Measurements from ENCODE around the gene PFDN6.
A peak's percentile ranks its signal among the peaks of the same experiment; 100 is the strongest.

Gene PFDN6

GRCh38 chr6:33317419-33317668, 27.9 kb downstream of the PFDN6 start:
- peak; percentile 84 for DNase-seq (ENCODE audit: low spot score)

DNA sequence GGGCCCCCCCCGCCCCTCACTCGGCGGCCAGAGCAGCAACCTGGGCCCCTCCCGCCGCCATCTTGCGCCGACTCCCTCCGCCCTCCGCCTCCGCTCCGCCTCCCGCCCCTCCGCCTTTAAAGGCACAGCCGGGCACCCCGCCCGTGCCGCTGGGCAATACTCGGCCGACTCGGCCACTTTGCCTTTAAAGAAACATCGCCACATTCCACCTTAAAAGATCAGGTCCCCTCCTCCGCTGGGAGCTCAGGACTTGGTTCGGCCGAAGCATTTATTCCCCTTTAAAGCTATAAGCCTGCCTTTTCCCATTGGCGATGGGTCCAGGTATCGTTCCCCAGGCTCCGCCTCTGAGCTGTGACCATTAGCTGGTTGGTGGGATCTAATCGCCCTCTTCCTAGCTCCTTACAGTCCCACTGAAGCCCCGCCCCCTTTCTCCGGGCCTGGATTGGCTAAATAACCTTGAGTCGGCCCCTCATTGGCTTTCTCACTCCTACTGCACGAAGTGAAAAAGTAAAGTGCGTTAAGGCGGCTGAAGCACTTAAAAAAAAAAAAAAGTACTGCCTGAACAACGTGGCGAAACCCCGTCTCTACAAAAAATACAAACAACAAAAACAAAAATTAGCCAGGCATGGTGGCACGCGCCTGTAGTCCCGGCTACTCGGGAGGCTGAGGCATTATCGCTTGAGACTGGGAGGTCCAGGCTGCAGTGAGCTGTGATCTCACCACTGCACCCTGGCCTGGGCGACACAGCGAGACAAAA, 28.4 kb downstream of the PFDN6 start, which contains the start of gene ZBTB22:
ZBTB22 (minus strand) TSS at position 76 of the 757 bp plus-strand sequence. CDS start 828 bp downstream, outside the sequence.
- DNase-seq (ENCODE audit: low spot score), result peak; percentile 91

- DNase-seq (ENCODE audit: low spot score), result no peak
Observed at GRCh38 chr6:33318426-33319073, 29.1 kb downstream of the PFDN6 start.

- DNase-seq (ENCODE audit: low spot score), result no peak
Observed at GRCh38 chr6:33319939-33320314, 30.5 kb downstream of the PFDN6 start.

DNA sequence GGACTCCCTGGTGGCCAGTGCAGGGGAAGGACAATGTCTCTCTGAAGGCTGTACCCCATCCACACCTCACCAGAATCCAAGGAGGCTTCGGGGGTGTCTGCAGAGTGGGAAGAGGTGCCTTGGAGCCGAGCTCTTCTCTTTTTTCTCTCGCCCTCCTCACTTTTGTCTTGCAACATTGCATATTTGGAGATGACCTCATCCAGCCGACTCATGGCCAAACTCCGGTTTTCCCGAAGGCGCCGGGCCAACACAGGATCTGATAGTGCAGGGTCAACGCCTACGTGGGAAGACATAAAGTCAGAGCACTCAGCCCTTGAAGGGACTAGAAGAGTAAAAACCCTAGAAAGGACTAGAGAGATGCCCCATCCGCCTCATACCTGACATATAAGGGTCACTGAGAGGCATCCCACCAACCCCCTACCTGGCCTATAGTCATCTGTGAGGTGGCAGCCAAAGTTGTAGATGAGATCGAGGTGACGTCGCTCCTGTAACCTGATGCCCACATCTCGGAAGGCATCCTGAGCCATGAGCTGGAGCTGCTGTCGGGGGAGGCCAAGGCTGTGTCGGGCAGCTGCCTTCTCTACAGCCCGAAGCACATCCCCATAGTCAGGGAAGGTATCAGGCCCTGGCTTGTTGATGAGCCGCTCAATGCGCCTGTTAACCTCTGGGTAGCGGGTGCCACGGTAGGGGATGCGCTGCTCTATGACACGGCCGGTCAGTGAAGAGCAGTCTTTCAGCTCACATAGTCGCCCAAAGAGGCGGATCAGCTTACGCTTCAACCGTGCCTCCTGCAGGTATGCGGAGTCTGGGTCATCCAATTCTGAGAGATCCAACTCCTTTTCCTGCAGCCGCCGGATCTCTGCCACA, 31.1 kb downstream of the PFDN6 start:
- no peak for DNase-seq (ENCODE audit: low spot score)

GRCh38 chr6:33321227-33321626, 31.8 kb downstream of the PFDN6 start:
- no peak for DNase-seq (ENCODE audit: low spot score)

DNA sequence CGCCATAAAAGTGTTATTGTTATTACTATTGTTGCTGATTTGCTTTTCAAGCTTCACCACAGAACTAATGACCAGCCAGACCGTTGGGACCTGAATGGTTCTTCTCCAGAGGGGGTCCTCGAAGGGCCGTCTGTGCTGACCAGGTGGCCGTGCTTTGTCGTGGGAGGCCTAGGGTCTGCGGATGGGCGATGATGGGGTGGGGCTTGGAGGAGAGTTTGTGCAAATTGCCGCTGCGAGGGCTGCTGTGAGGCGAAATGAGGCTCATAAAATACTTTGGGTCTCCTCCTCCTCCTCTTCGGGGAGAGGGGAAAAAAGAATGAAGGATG, 34.2 kb downstream of the PFDN6 start:
- DNase-seq (ENCODE audit: low spot score), result no peak

DNA sequence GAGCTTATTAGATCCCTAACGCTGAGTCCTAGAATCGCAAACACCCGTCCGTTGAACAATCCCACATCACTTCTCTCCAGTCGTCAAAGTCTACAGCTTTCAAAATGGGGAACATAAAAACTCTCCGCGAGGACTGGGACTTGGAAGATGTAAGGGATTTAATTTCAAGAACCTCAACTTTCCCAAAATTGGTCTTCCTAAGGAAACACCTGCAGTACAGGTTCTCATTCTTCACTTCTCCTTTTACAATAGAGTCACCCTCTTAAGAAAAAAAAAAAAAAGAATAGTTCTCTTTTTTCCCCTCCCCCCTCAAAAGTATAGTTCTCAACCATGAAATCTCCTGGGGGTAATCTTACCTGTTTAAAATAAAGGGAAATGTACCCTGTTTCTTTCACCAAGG, 34.7 kb downstream of the PFDN6 start:
- peak; percentile 73 for DNase-seq (ENCODE audit: low spot score)

DNA sequence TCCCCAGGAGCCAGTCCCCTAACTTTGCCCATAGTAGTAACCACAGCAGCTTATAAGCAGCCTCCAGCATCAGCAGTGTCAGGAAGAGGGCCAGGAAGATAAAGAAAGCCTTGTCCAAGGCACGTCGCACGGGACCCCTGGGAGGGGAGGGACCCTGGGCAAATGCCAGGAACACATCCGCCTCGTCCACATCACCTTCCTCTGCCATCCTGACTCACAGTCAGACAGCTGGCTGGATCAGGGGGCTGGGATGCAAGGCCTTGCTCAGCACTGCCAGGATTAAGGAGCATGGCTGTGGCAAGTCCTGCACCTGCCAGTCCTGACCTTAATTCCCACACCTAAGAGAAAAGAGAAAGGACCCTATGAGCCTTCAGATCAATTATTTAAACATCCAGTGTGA, 39.7 kb downstream of the PFDN6 start:
- DNase-seq (ENCODE audit: low spot score), result no peak

GRCh38 chr6:33330736-33331135, 41.3 kb downstream of the PFDN6 start:
- DNase-seq (ENCODE audit: low spot score), result no peak

DNA sequence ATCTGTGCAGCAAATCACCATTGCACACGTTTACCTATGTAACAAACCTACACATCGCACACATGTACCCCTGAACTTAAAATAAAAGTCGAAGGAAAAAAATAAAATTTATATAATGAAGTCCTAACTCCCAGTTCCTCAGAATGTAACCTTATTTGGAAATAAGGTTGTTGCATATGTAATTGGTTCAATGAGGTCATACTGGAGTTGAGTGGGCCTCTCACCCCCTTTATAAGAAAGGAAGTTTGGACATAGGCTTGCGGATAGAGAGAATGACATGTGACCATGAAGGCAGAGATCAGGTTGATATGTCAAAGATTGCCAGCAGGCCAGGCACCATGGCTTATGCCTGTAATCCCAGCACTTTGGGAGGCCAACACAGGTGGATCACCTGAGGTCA, 44.3 kb downstream of the PFDN6 start:
- DNase-seq (ENCODE audit: low spot score), result no peak

- DNase-seq (ENCODE audit: low spot score), result no peak
Observed at GRCh38 chr6:33335916-33336315, 46.5 kb downstream of the PFDN6 start.

DNA sequence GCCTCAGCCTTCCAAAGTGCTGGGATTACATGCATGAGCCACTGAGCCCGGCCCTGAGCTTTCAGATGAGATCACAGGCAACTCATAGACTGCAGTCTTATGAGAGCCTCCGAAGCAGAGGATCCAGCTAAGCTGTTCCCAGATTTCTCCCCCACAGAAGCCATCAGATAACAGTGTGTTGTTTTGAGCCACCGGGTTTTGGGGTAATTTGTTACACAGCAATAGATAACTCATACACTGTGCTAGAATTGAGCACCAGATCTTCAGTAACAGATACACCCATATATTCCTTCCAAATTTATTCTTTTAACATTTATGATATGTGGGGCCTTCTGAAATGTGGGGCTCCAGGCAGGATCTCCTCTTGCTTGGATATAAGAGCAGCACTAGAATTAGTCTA, 47.1 kb downstream of the PFDN6 start:
- DNase-seq (ENCODE audit: low spot score), result no peak

- DNase-seq (ENCODE audit: low spot score), result no peak
Observed at GRCh38 chr6:33339193-33339592, 49.8 kb downstream of the PFDN6 start.

Data from germinal center (tissue), 1 donor.